ENCODE results near the gene IPMK.
A peak's percentile ranks its signal among the peaks of the same experiment; 100 is the strongest.
"Not testable (repeated sequence)": the region's sequence is repeated elsewhere in the genome, so short reads cannot be mapped to it uniquely, and the experiment has no call there.

The IPMK gene

GRCh38 chr10:58240531-58240930, 27.2 kb downstream of the IPMK start:
- Histone ChIP-seq H3K36me3 (ENCODE audit: control insufficient read depth in 1 of 2, insufficient read depth in 2 of 2, low read depth in 1 of 2, low read length in 2 of 2) (peaks cover 4 to 19% of the 10 kb centered on the region in 2 experiments), H2AFZ (ENCODE audit: low read depth, low read length) (no peak overlapping the region), H3K27me3 (ENCODE audit: control insufficient read depth in 1 of 2, insufficient read depth in 1 of 2, low read length in 2 of 2) (no peaks in the 10 kb centered on the region), H3K23ac (ENCODE audit: low read length in 2 of 2) (no peak overlapping the region), H3K9ac (ENCODE audit: low read length) (no peak overlapping the region), H2BK15ac (ENCODE audit: low read depth, poor library complexity, severe bottlenecking) (no peak overlapping the region), H3K4me1 (ENCODE audit: control insufficient read depth, insufficient read depth, low read depth, low read length) (peaks cover 8% of the 10 kb centered on the region), H3K4me2 (ENCODE audit: low read length, poor library complexity, severe bottlenecking) (peak overlapping the region; percentile 35), H3K18ac (ENCODE audit: low read depth in 1 of 2, low read length in 2 of 2) (no peak overlapping the region), H2BK120ac (ENCODE audit: low read depth, low read length) (no peak overlapping the region), H4K8ac (ENCODE audit: low read length) (no peak overlapping the region), H2BK12ac (ENCODE audit: low read length in 2 of 2) (no peak overlapping the region), H4K91ac (ENCODE audit: low read length) (no peak overlapping the region), H3K9me3 (ENCODE audit: control insufficient read depth, low read length) (no peaks in the 10 kb centered on the region), H2AK5ac (ENCODE audit: low read length, severe bottlenecking) (no peak overlapping the region), H3K27ac (ENCODE audit: low read length, poor library complexity, severe bottlenecking) (peak overlapping the region; percentile 82), H3K14ac (ENCODE audit: low read length in 2 of 2) (no peak overlapping the region), H3K4me3 (ENCODE audit: insufficient read depth in 1 of 2, low read depth in 1 of 2, low read length in 2 of 2) (no peak overlapping the region), H3K79me1 (replicated peaks; ENCODE audit: low read length, poor library complexity, severe bottlenecking) (peaks cover 10% of the 10 kb centered on the region), H2BK5ac (ENCODE audit: low read depth, low read length, poor library complexity, severe bottlenecking) (no peak overlapping the region), H3K4ac (ENCODE audit: low read depth in 1 of 2, low read length in 2 of 2) (no peak overlapping the region)
- DNase-seq = no peak
- 91% methylated on average over 3 of the region's 4 CpGs for WGBS

GRCh38 chr10:58239561-58240169, 28.0 kb downstream of the IPMK start:
- DNase-seq = no peak
- Histone ChIP-seq H3K9me3 (ENCODE audit: control insufficient read depth, low read length) (no peaks in the 10 kb centered on the region), H2AFZ (ENCODE audit: low read depth, low read length) (no peak overlapping the region), H4K8ac (ENCODE audit: low read length) (no peak overlapping the region), H3K36me3 (ENCODE audit: control insufficient read depth in 1 of 2, insufficient read depth in 2 of 2, low read depth in 1 of 2, low read length in 2 of 2) (peaks cover 4 to 21% of the 10 kb centered on the region in 2 experiments), H3K4me2 (ENCODE audit: low read length, poor library complexity, severe bottlenecking) (peak overlapping the region; percentile 11), H2BK120ac (ENCODE audit: low read depth, low read length) (no peak overlapping the region), H2BK5ac (ENCODE audit: low read depth, low read length, poor library complexity, severe bottlenecking) (no peak overlapping the region), H3K4ac (ENCODE audit: low read depth in 1 of 2, low read length in 2 of 2) (no peak overlapping the region), H3K27me3 (ENCODE audit: control insufficient read depth in 1 of 2, insufficient read depth in 1 of 2, low read length in 2 of 2) (no peaks in the 10 kb centered on the region), H3K14ac (ENCODE audit: low read length in 2 of 2) (no peak overlapping the region), H2BK15ac (ENCODE audit: low read depth, poor library complexity, severe bottlenecking) (no peak overlapping the region), H4K91ac (ENCODE audit: low read length) (no peak overlapping the region), H3K23ac (ENCODE audit: low read length in 2 of 2) (no peak overlapping the region), H3K9ac (ENCODE audit: low read length) (no peak overlapping the region), H3K4me3 (ENCODE audit: insufficient read depth in 1 of 2, low read depth in 1 of 2, low read length in 2 of 2) (no peak overlapping the region), H2AK5ac (ENCODE audit: low read length, severe bottlenecking) (peak overlapping the region; percentile 39), H2BK12ac (ENCODE audit: low read length in 2 of 2) (peak overlapping the region in 1 of 2 experiments; percentile 16), H3K79me1 (replicated peaks; ENCODE audit: low read length, poor library complexity, severe bottlenecking) (peaks cover 9% of the 10 kb centered on the region), H3K4me1 (ENCODE audit: control insufficient read depth, insufficient read depth, low read depth, low read length) (peaks cover 8% of the 10 kb centered on the region), H3K18ac (ENCODE audit: low read depth in 1 of 2, low read length in 2 of 2) (no peak overlapping the region), H3K27ac (ENCODE audit: low read length, poor library complexity, severe bottlenecking) (peak overlapping the region; percentile 1)
- 59% methylated on average over 5 of the region's 5 CpGs for WGBS

- Histone ChIP-seq H3K4me2 (ENCODE audit: low read length, poor library complexity, severe bottlenecking) (no peak overlapping the region), H3K14ac (ENCODE audit: low read length in 2 of 2) (no peak overlapping the region), H3K27ac (ENCODE audit: low read length, poor library complexity, severe bottlenecking) (peak overlapping the region; percentile 78), H3K4me3 (ENCODE audit: insufficient read depth in 1 of 2, low read depth in 1 of 2, low read length in 2 of 2) (no peak overlapping the region), H3K4me1 (ENCODE audit: control insufficient read depth, insufficient read depth, low read depth, low read length) (peaks cover 6% of the 10 kb centered on the region), H3K36me3 (ENCODE audit: control insufficient read depth in 1 of 2, insufficient read depth in 2 of 2, low read depth in 1 of 2, low read length in 2 of 2) (peaks cover 0 to 21% of the 10 kb centered on the region in 2 experiments), H2AFZ (ENCODE audit: low read depth, low read length) (no peak overlapping the region), H3K4ac (ENCODE audit: low read depth in 1 of 2, low read length in 2 of 2) (no peak overlapping the region), H2BK15ac (ENCODE audit: low read depth, poor library complexity, severe bottlenecking) (no peak overlapping the region), H3K9me3 (ENCODE audit: control insufficient read depth, low read length) (no peaks in the 10 kb centered on the region), H2BK12ac (ENCODE audit: low read length in 2 of 2) (no peak overlapping the region), H3K18ac (ENCODE audit: low read depth in 1 of 2, low read length in 2 of 2) (no peak overlapping the region), H2BK5ac (ENCODE audit: low read depth, low read length, poor library complexity, severe bottlenecking) (no peak overlapping the region), H3K23ac (ENCODE audit: low read length in 2 of 2) (no peak overlapping the region), H3K27me3 (ENCODE audit: control insufficient read depth in 1 of 2, insufficient read depth in 1 of 2, low read length in 2 of 2) (no peaks in the 10 kb centered on the region), H2BK120ac (ENCODE audit: low read depth, low read length) (no peak overlapping the region), H4K91ac (ENCODE audit: low read length) (no peak overlapping the region), H3K79me1 (replicated peaks; ENCODE audit: low read length, poor library complexity, severe bottlenecking) (peaks cover 6% of the 10 kb centered on the region), H4K8ac (ENCODE audit: low read length) (no peak overlapping the region), H3K9ac (ENCODE audit: low read length) (no peak overlapping the region), H2AK5ac (ENCODE audit: low read length, severe bottlenecking) (peak overlapping the region; percentile 38)
- 0% methylated on average over 2 of the region's 3 CpGs for WGBS
- peak; percentile 90 for DNase-seq
Measured at GRCh38 chr10:58237014-58237834, 30.5 kb downstream of the IPMK start.

- not testable (repeated sequence) for H3K18ac ChIP-seq (ENCODE audit: low read depth in 1 of 2, low read length in 2 of 2); H3K23ac ChIP-seq (ENCODE audit: low read length in 2 of 2); H3K9me3 ChIP-seq (ENCODE audit: control insufficient read depth, low read length); H3K14ac ChIP-seq (ENCODE audit: low read length in 2 of 2); H4K8ac ChIP-seq (ENCODE audit: low read length); H3K4ac ChIP-seq (ENCODE audit: low read depth in 1 of 2, low read length in 2 of 2); H3K4me1 ChIP-seq (ENCODE audit: control insufficient read depth, insufficient read depth, low read depth, low read length); H3K9ac ChIP-seq (ENCODE audit: low read length); H2BK5ac ChIP-seq (ENCODE audit: low read depth, low read length, poor library complexity, severe bottlenecking); H2BK15ac ChIP-seq (ENCODE audit: low read depth, poor library complexity, severe bottlenecking); H2AFZ ChIP-seq (ENCODE audit: low read depth, low read length); H2BK12ac ChIP-seq (ENCODE audit: low read length in 2 of 2); H3K27ac ChIP-seq (ENCODE audit: low read length, poor library complexity, severe bottlenecking); H3K27me3 ChIP-seq (ENCODE audit: control insufficient read depth in 1 of 2, insufficient read depth in 1 of 2, low read length in 2 of 2); H3K4me2 ChIP-seq (ENCODE audit: low read length, poor library complexity, severe bottlenecking); H4K91ac ChIP-seq (ENCODE audit: low read length); DNase-seq; H2AK5ac ChIP-seq (ENCODE audit: low read length, severe bottlenecking); H2BK120ac ChIP-seq (ENCODE audit: low read depth, low read length)
- 94% methylated on average over 7 of the region's 7 CpGs for WGBS
- Histone ChIP-seq H3K36me3 (ENCODE audit: control insufficient read depth in 1 of 2, insufficient read depth in 2 of 2, low read depth in 1 of 2, low read length in 2 of 2) (peaks cover 6 to 37% of the 10 kb centered on the region in 2 experiments), H3K79me1 (replicated peaks; ENCODE audit: low read length, poor library complexity, severe bottlenecking) (peaks cover 10% of the 10 kb centered on the region), H3K4me3 (ENCODE audit: insufficient read depth in 1 of 2, low read depth in 1 of 2, low read length in 2 of 2) (peak overlapping the region in 1 of 2 experiments; percentile 1)
Measured at GRCh38 chr10:58229856-58230255, 37.8 kb downstream of the IPMK start.
